Stomach (tissue), 9 donors: ENCODE measurements around the gene DOCK6. TPM values are rescaled to one million over a fixed set of nuclear protein-coding genes. Genes with fewer than 3 reads are reported as not detected.

ENCODE experiments used
- DNase-seq, 2 donors: peaks; one replicate each; pipeline versions ENCODE4 v3.0.0 to v3.0.0-alpha.2; 2013 to 2019
- H3K27ac ChIP-seq, 5 donors: fragments of 200-600 bp in 4 of 5; sonication (generic) in 4 of 5; one replicate each; pipeline ENCODE4 v1.5.1; 2013 to 2019; ENCODE audit warnings: mild to moderate bottlenecking in 1 of 5, moderate library complexity in 1 of 5
- H3K27me3 ChIP-seq, 3 donors: fragments of 200-600 bp; sonication (generic); one replicate each; pipeline ENCODE4 v1.5.1; 2017 to 2019; ENCODE audit warnings: mixed run types in 1 of 3
- H3K36me3 ChIP-seq, 4 donors: fragments of 200-600 bp; sonication (generic); 1 replicate in 3 of 4; 2 replicates in 1 of 4; pipeline ENCODE4 v1.5.1; 2016 to 2019
- H3K4me1 ChIP-seq, 4 donors: fragments of 200-600 bp; sonication (generic); one replicate each; pipeline ENCODE4 v1.5.1; 2016 to 2019
- H3K4me3 ChIP-seq, 4 donors: fragments of 200-600 bp; sonication (generic) in 3 of 4; one replicate each; pipeline ENCODE4 v1.5.1; 2016 to 2019; ENCODE audit warnings: mild to moderate bottlenecking in 1 of 4
- H3K9me3 ChIP-seq, 4 donors: fragments of 200-600 bp; sonication (generic); one replicate each; pipeline ENCODE4 v1.5.1; 2016 to 2019
- CTCF ChIP-seq, 7 experiments: fragments of 450-650 bp in 4 of 7; fragments of 200-600 bp in 3 of 7; sonication (generic) in 3 of 7; IDR thresholded peaks; one replicate each; pipeline ENCODE4 v1.5.1; 2016 to 2019; ENCODE audit warnings: antibody characterized with exemption in 7 of 7, control low read depth in 2 of 7, mild to moderate bottlenecking in 1 of 7
- EP300 ChIP-seq: sonication (generic); formaldehyde crosslinking; IDR thresholded peaks from one replicate; pipeline ENCODE4 v1.6.1; 2017; ENCODE audit warnings: antibody characterized with exemption
- POLR2A ChIP-seq, 4 donors: fragments of 450-650 bp; IDR thresholded peaks; one replicate each; pipeline ENCODE4 v1.6.1; 2016; ENCODE audit warnings: antibody characterized with exemption in 4 of 4, control low read depth in 2 of 4, mild to moderate bottlenecking in 1 of 4, moderate library complexity in 1 of 4
- POLR2AphosphoS5 ChIP-seq, 3 donors: sonication (generic); formaldehyde crosslinking; IDR thresholded peaks; one replicate each; pipeline ENCODE4 v1.6.1; 2016; ENCODE audit warnings: antibody characterized with exemption in 3 of 3
- WGBS, 5 donors: extraction: QIAGEN DNeasy Blood & Tissue Kit in 3 of 5; methylation state at CpG; one replicate each; pipeline versions ENCODE4 v1.1.5 to v1.1.7; 2013 to 2018; 5-methylcytosine and 5-hydroxymethylcytosine counted together
- intact Hi-C: fragments of 100-400 bp; cut with DNase I; formaldehyde crosslinking; loops from one replicate; pipeline ENCODE4 v1.15.1; 2023; ENCODE audit warnings: low total_unique reads
- polyA plus RNA-seq, 3 donors: library from polyadenylated mRNA; stranded (reverse); fragments of 200-250 nt; gene quantifications; one replicate each; pipeline ENCODE4 v1.2.3, GENCODE V29; 2013
- total RNA-seq, 5 donors: library from RNA; depleted of rRNA; stranded (reverse); fragments of >200 nt; gene quantifications; one replicate each; pipeline versions ENCODE4 v1.1.0 to v1.2.3, GENCODE V29; 2014 to 2016
- donor health status: healthy with polysubstance abuse.
- donor health status: Bipolar disorder and iron deficiency.
- donor health status: healthy.

The DOCK6 gene
- total and polyA plus RNA-seq, 8 donors, result 21.4 to 243 (median 58.9) TPM

GRCh38 chr19:11237321-11237720, 25.0 kb downstream of the DOCK6 start:
- peaks cover 0 to 13% (median 4%) of the 10 kb centered on the region in 4 donors for H3K9me3 ChIP-seq
- H3K27ac ChIP-seq, result no peak overlapping the region
- no peak for DNase-seq
- 77 to 88% (median 84%) methylated on average over 13 to 15 of the region's 15 CpGs for WGBS, 5 donors
- no peak overlapping the region for H3K4me3 ChIP-seq
- TF ChIP-seq POLR2AphosphoS5 (IDR thresholded peaks at IDR 0.05) (no peak), EP300 (no peak), POLR2A (IDR thresholded peaks at IDR 0.05) (no peak)
- H3K4me1 ChIP-seq, result no peaks in the 10 kb centered on the region
- no peaks in the 10 kb centered on the region for H3K27me3 ChIP-seq
- peaks cover 10 to 92% (median 91%) of the 10 kb centered on the region in 4 donors for H3K36me3 ChIP-seq
- intact Hi-C loops, result no loop called here

- H3K9me3 ChIP-seq, result peaks cover 0 to 13% (median 4%) of the 10 kb centered on the region in 4 donors
- DNase-seq, result no peak
- H3K4me1 ChIP-seq, result no peaks in the 10 kb centered on the region
- intact Hi-C loops, result no loop called here
- WGBS, 5 donors, result 83 to 94% (median 91%) methylated on average over 7 to 31 of the region's 31 CpGs
- no peak overlapping the region for H3K4me3 ChIP-seq
- peaks cover 16 to 92% (median 91%) of the 10 kb centered on the region in 4 donors for H3K36me3 ChIP-seq
- H3K27me3 ChIP-seq, result no peaks in the 10 kb centered on the region
- no peak overlapping the region for H3K27ac ChIP-seq
- no peak for TF ChIP-seq POLR2A (IDR thresholded peaks at IDR 0.05)
Observed at GRCh38 chr19:11236324-11237301, 25.7 kb downstream of the DOCK6 start.

- no peak overlapping the region for H3K27ac ChIP-seq
- intact Hi-C loops, result no loop called here
- TF ChIP-seq POLR2A (IDR thresholded peaks at IDR 0.05) (no peak), EP300 (no peak), CTCF (IDR thresholded peaks at IDR 0.05) (no peak), POLR2AphosphoS5 (IDR thresholded peaks at IDR 0.05) (no peak)
- DNase-seq, result no peak
- H3K9me3 ChIP-seq, result peaks cover 0 to 12% (median 4%) of the 10 kb centered on the region in 4 donors
- H3K27me3 ChIP-seq, result no peaks in the 10 kb centered on the region
- H3K4me3 ChIP-seq, result no peak overlapping the region
- no peaks in the 10 kb centered on the region for H3K4me1 ChIP-seq
- WGBS, 5 donors, result 79 to 91% (median 89%) methylated on average over 5 of the region's 5 CpGs
- peaks cover 19 to 92% (median 88%) of the 10 kb centered on the region in 4 donors for H3K36me3 ChIP-seq
Observed at GRCh38 chr19:11234486-11235075, 27.7 kb downstream of the DOCK6 start.

- H3K27ac ChIP-seq, result no peak overlapping the region
- no peaks in the 10 kb centered on the region for H3K27me3 ChIP-seq
- no peak overlapping the region for H3K4me3 ChIP-seq
- no peaks in the 10 kb centered on the region for H3K9me3 ChIP-seq
- TF ChIP-seq POLR2A (IDR thresholded peaks at IDR 0.05) (no peak), EP300 (no peak), POLR2AphosphoS5 (IDR thresholded peaks at IDR 0.05) (no peak)
- WGBS, 5 donors, result 88 to 92% (median 91%) methylated on average over 15 of the region's 15 CpGs
- intact Hi-C loops, result no loop called here
- no peaks in the 10 kb centered on the region for H3K4me1 ChIP-seq
- peaks cover 19 to 86% (median 80%) of the 10 kb centered on the region in 4 donors for H3K36me3 ChIP-seq
- DNase-seq, result no peak
Observed at GRCh38 chr19:11233073-11233472, 29.3 kb downstream of the DOCK6 start.

GRCh38 chr19:11232555-11232954, 29.8 kb downstream of the DOCK6 start:
- no peaks in the 10 kb centered on the region for H3K27me3 ChIP-seq

More at GRCh38 chr19:11232555-11232954, 29.8 kb downstream of the DOCK6 start:
- Histone ChIP-seq H3K9me3 (no peaks in the 10 kb centered on the region), H3K4me1 (no peaks in the 10 kb centered on the region), H3K36me3 (peaks cover 19 to 81% (median 74%) of the 10 kb centered on the region in 4 donors), H3K4me3 (no peak overlapping the region), H3K27ac (no peak overlapping the region)
- TF ChIP-seq POLR2A (IDR thresholded peaks at IDR 0.05), result no peak
- TF ChIP-seq EP300, result no peak
- TF ChIP-seq POLR2AphosphoS5 (IDR thresholded peaks at IDR 0.05), result no peak
- no peak for TF ChIP-seq CTCF (IDR thresholded peaks at IDR 0.05)
- intact Hi-C loops, result no loop called here
- DNase-seq, result no peak
- 87 to 94% (median 91%) methylated on average over 4 of the region's 4 CpGs for WGBS, 5 donors
